GM19240 (cell line): Measurements from ENCODE around the gene NUAK1.

Experiments used
- DNase-seq: peaks from one replicate; pipeline ENCODE4 v3.0.0; 2011; ENCODE audit warnings: low spot score; ENCODE audit not compliant: insufficient read length

Gene NUAK1

GRCh38 chr12:106110626-106111300 lies 28.0 kb downstream of the NUAK1 start:
- no peak for DNase-seq

GRCh38 chr12:106109168-106109910 lies 29.4 kb downstream of the NUAK1 start:
- no peak for DNase-seq

GRCh38 chr12:106108185-106108835 lies 30.4 kb downstream of the NUAK1 start:
- DNase-seq: no peak

- no peak for DNase-seq
Measured at GRCh38 chr12:106107566-106107965, 31.2 kb downstream of the NUAK1 start.

GRCh38 chr12:106106892-106107291 lies 31.9 kb downstream of the NUAK1 start:
- no peak for DNase-seq

GRCh38 chr12:106106061-106106566 lies 32.6 kb downstream of the NUAK1 start:
- no peak for DNase-seq

- no peak for DNase-seq
Measured at GRCh38 chr12:106101803-106102202, 37.0 kb downstream of the NUAK1 start.

GRCh38 chr12:106098691-106099200 lies 40.0 kb downstream of the NUAK1 start:
- no peak for DNase-seq

GRCh38 chr12:106097011-106097410 lies 41.7 kb downstream of the NUAK1 start:
- no peak for DNase-seq

- DNase-seq: no peak
Measured at GRCh38 chr12:106096376-106096775, 42.4 kb downstream of the NUAK1 start.

GRCh38 chr12:106094304-106094703 lies 44.5 kb downstream of the NUAK1 start:
- no peak for DNase-seq

- no peak for DNase-seq
Measured at GRCh38 chr12:106093246-106093645, 45.5 kb downstream of the NUAK1 start.

GRCh38 chr12:106091446-106091820 lies 47.3 kb downstream of the NUAK1 start:
- DNase-seq: no peak

GRCh38 chr12:106090591-106091445 lies 47.9 kb downstream of the NUAK1 start:
- DNase-seq: no peak

- DNase-seq: no peak
Measured at GRCh38 chr12:106089935-106090334, 48.8 kb downstream of the NUAK1 start.

- DNase-seq: no peak
Measured at GRCh38 chr12:106088811-106089485, 49.8 kb downstream of the NUAK1 start.

GRCh38 chr12:106088246-106088808 lies 50.4 kb downstream of the NUAK1 start:
- no peak for DNase-seq

GRCh38 chr12:106086696-106087095 lies 52.1 kb downstream of the NUAK1 start:
- no peak for DNase-seq

GRCh38 chr12:106085213-106085612 lies 53.5 kb downstream of the NUAK1 start:
- DNase-seq: no peak

GRCh38 chr12:106084759-106085158 lies 54.0 kb downstream of the NUAK1 start:
- DNase-seq: no peak
